Astrocyte (in vitro differentiated cells and primary cell): Measurements from ENCODE around the gene CAPZB.

Experiments used
- EZH2 ChIP-seq: IDR thresholded peaks from 2 replicates; pipeline ENCODE4 v1.6.1; 2012; ENCODE audit warnings: mild to moderate bottlenecking, low read length, inconsistent platforms; ENCODE audit not compliant: insufficient read depth
- TF ChIP-seq, protein P1 (sequence below): IDR thresholded peaks from 2 replicates; pipeline ENCODE4 v1.5.1; 2011; ENCODE audit warnings: low read depth, mild to moderate bottlenecking, inconsistent platforms, low read length, moderate library complexity; ENCODE audit not compliant: insufficient read depth

DNA sequence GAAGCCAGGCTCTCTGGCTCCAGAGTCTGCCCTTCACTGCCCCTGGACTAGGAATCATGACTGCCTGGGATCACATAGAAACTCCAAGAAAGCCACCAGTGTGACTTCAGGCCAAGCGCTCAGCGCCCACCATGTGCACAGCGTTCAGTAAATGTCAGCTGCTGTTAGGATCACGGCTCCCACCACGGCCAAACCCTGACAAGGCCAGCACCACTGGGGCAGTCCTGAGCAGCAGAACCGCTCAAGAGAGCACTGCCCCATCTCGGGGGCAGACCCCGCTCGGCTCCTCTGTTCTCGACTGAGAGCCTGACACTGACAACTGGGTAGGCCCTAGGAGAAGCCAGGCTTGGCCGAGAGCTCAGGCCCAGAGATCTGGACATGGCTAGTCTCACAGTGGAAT is 10.0 kb downstream of the CAPZB start:
- TF ChIP-seq, protein P1, sequence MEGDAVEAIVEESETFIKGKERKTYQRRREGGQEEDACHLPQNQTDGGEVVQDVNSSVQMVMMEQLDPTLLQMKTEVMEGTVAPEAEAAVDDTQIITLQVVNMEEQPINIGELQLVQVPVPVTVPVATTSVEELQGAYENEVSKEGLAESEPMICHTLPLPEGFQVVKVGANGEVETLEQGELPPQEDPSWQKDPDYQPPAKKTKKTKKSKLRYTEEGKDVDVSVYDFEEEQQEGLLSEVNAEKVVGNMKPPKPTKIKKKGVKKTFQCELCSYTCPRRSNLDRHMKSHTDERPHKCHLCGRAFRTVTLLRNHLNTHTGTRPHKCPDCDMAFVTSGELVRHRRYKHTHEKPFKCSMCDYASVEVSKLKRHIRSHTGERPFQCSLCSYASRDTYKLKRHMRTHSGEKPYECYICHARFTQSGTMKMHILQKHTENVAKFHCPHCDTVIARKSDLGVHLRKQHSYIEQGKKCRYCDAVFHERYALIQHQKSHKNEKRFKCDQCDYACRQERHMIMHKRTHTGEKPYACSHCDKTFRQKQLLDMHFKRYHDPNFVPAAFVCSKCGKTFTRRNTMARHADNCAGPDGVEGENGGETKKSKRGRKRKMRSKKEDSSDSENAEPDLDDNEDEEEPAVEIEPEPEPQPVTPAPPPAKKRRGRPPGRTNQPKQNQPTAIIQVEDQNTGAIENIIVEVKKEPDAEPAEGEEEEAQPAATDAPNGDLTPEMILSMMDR, result no peak
- no peak for TF ChIP-seq EZH2
